Stimulated activated CD8-positive, alpha-beta memory T cell treated with anti-CD3 and anti-CD28 coated beads, Interleukin-7, amount 100 ng/mL, for 1 hour (primary cell): ENCODE results near the gene NGRN.
A peak's percentile ranks its signal among the peaks of the same experiment; 100 is the strongest.

Experiments used
- DNase-seq, 2 donors: peaks; one replicate each; pipeline ENCODE4 v3.0.0-alpha.2; 2020; ENCODE audit warnings: low read depth in 2 of 2

The NGRN gene, protein sequence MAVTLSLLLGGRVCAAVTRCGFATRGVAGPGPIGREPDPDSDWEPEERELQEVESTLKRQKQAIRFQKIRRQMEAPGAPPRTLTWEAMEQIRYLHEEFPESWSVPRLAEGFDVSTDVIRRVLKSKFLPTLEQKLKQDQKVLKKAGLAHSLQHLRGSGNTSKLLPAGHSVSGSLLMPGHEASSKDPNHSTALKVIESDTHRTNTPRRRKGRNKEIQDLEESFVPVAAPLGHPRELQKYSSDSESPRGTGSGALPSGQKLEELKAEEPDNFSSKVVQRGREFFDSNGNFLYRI

DNA sequence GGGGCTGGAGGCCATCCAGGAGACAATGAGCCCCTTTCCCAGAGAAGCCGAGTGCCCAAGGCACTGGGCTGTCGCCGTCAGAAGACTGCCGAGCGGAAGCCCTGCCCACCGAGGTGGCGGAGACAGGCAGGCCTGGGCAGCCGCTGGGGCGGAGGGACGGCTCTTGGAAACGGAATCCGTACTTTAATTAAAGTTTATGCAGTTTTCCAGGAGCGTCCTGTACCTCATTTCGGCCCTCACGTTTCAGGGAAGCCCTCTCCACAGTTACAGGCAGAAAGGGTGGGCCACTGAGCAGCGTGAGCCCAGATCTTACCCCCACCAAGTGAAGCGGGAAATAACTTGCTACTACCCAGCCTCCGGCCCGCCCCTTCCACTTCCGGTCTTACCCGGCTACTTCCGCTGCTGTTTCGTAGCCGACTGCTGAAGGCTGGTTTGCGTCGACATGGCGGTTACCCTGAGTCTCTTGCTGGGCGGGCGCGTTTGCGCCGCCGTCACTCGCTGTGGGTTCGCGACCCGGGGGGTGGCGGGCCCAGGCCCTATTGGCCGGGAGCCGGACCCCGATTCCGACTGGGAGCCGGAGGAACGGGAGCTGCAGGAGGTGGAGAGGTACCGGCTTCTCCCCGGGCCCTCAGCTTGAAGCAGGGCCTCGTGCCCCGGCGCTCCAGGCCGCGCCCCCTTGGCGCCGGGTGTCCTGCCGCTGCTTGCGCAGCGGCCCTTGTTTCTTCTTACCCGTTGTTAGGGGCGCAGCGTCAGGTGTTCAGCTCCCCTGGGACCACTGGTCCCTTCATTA lies at the start of gene NGRN:
NGRN (plus strand) TSS at position 402 of the 790 bp plus-strand sequence; CDS start at position 443, 41 bp downstream.
- DNase-seq: peak; percentile 82 to 83

DNA sequence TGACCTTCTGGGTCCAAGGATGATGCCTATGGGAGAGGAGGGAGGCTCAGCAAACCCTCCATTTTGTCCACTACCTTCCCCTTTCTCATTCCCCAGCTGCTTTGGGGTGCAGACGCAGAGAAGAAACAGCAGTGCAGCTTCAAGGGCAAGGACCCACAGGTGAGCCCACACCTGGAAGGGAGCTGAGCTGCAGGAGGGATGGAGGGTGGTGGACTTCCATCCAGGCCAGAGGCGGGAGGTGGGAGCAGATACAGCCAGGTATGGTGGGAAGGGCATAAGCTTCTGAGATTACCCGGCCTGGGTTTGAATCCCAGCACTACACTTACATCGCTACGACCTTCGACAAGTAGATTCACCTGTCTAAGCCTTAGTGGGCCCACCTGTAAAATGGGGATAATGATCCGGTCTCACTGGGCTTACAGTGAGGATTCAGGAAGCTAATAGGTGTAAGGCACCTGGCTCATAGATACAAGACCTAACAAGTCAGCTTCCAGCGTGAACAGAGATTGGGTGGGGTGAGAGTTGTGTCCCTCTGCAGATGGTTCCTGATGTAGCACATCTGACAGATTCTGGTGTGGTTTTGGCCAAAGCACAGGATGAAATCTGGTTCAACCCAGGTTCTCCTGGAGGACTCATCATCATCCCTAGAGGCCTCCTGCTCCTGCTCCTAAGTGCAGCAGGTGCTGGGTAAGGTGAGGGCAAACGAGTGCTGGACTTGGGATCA lies 47.6 kb upstream of the NGRN start:
- no peak for DNase-seq

GRCh38 chr15:90219421-90220141 lies 45.9 kb upstream of the NGRN start:
- peak in 1 of 2 donors; percentile 28 for DNase-seq

GRCh38 chr15:90221246-90221900 lies 44.1 kb upstream of the NGRN start:
- DNase-seq: no peak

DNA sequence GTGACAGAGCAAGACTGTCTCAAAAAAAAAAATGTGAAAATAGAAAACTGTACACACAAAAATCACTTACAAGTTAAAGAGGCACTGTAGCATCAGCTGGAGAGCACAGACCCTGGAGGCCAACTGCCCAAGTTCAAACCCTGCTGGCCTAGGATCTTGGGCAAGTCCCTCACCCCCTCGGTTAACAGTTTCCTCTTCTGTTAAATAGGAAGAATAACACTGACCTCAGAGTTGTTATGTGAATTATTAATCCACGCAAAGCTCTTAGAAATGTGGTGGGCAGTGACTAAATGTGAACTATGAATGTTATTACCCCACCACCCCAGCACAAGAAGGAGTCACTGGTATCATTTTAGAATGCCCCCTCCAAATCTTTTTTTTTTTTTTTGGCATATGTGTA lies 42.9 kb upstream of the NGRN start:
- DNase-seq: no peak

- DNase-seq: no peak
Observed at GRCh38 chr15:90223441-90224165, 41.9 kb upstream of the NGRN start.

GRCh38 chr15:90225047-90225446 lies 40.4 kb upstream of the NGRN start:
- no peak for DNase-seq

GRCh38 chr15:90225504-90226234 lies 39.8 kb upstream of the NGRN start:
- no peak for DNase-seq

- no peak for DNase-seq
Observed at GRCh38 chr15:90227336-90227735, 38.1 kb upstream of the NGRN start.

DNA sequence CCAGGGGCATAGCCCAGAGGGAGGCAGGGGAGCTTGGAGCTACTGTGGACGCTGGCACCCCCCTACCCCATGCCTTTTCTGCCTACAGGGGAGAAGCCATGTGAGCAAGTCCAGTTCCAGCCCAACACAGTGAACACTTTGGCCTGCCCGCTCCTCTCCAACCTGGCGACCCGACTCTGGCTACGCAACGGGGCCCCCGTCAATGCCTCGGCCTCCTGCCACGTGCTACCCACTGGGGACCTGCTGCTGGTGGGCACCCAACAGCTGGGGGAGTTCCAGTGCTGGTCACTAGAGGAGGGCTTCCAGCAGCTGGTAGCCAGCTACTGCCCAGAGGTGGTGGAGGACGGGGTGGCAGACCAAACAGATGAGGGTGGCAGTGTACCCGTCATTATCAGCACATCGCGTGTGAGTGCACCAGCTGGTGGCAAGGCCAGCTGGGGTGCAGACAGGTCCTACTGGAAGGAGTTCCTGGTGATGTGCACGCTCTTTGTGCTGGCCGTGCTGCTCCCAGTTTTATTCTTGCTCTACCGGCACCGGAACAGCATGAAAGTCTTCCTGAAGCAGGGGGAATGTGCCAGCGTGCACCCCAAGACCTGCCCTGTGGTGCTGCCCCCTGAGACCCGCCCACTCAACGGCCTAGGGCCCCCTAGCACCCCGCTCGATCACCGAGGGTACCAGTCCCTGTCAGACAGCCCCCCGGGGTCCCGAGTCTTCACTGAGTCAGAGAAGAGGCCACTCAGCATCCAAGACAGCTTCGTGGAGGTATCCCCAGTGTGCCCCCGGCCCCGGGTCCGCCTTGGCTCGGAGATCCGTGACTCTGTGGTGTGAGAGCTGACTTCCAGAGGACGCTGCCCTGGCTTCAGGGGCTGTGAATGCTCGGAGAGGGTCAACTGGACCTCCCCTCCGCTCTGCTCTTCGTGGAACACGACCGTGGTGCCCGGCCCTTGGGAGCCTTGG lies 37.4 kb upstream of the NGRN start:
- no peak for DNase-seq

DNA sequence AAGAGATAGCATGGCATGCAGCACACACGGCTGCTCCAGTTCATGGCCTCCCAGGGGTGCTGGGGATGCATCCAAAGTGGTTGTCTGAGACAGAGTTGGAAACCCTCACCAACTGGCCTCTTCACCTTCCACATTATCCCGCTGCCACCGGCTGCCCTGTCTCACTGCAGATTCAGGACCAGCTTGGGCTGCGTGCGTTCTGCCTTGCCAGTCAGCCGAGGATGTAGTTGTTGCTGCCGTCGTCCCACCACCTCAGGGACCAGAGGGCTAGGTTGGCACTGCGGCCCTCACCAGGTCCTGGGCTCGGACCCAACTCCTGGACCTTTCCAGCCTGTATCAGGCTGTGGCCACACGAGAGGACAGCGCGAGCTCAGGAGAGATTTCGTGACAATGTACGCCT lies 36.5 kb upstream of the NGRN start:
- DNase-seq: no peak

- no peak for DNase-seq
Observed at GRCh38 chr15:90230071-90230494, 35.4 kb upstream of the NGRN start.

GRCh38 chr15:90230610-90231009 lies 34.9 kb upstream of the NGRN start:
- DNase-seq: no peak

DNA sequence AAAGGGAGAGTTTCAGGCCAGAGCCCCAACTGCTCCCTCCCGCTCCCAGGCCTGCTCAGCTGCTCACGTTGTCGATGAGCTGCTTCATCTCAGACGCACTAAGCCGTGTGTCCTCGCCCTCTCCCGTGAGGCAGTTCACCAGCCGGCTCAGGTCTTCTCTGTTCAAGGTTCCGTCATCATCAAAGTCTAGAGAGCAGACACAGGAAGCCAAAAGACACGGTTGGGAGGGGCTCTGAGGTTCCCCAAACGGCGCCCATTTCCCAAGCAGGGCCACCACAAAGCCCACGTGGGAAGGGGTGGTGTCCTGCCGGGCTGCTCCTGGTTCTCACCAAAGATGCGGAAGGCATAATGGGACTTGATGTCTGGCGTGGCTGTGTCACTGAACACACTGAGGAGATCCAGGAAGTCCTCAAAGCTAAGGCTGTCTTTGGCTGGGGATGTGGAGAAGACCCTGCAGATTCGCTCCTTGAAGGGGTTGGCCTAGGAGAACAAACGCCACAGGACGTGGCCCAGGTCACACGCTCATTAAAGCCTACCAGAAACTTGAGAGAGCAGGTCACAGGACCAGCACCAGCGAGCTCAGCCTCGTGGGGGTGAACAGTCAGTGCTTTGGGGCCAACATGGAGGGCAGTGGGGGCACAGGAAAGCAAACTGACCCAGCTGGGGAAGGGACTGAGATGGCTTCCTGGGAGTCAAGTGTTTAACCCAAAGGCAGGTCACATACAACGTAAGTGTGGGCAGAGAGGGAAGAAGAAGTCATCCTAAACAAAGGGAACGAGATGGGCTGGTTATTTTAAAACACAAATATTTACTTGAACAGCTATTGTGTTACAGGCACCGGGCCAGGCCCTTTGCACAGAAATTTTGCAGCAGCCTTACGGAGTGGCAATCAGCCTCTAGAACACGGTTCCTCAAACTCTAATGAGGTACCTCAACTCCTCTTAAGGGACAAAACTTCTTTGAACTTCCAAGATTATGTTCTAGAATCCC lies 34.1 kb upstream of the NGRN start:
- peak; percentile 53 to 58 for DNase-seq

DNA sequence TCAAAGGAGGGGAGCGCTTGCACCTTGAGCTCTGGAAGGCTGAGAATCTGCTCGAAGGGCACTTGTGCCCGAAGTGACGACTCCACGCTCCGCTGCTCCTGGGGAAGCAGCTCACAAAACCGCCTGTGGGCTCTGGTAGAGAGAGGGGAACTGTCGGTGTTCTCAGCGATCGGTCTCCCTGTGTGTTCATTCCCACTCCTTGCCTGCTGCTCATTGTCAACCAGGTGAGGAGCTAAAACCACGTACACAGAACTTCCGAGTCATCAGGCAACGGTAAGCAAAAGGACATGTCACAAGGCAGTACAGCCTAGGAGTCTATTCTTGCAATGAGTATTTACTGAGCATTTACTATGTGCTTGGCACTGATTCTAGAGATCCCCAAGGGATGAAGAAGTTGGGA lies 33.3 kb upstream of the NGRN start:
- DNase-seq: no peak

DNA sequence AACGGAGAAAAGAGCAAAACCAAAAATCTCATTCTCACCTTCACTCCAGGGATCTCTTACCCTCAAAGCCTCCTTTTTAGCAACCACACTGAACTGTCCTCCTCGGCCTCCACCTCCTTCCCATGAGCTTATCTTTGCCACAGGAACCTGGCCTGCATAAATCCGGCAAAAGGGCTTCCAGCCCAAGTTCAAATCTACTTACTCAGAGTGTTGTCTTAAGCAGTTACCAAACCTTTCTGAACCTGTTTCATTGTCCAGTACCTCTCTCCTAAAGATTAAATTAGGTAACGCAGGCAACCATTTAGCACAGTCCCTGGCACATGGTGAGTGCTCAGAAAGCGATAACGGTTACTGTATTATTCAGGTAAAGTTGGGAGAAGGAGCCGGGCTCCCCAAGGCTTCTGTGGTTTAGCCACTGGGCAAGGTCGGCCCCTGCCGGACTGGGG lies 32.5 kb upstream of the NGRN start:
- no peak for DNase-seq

DNA sequence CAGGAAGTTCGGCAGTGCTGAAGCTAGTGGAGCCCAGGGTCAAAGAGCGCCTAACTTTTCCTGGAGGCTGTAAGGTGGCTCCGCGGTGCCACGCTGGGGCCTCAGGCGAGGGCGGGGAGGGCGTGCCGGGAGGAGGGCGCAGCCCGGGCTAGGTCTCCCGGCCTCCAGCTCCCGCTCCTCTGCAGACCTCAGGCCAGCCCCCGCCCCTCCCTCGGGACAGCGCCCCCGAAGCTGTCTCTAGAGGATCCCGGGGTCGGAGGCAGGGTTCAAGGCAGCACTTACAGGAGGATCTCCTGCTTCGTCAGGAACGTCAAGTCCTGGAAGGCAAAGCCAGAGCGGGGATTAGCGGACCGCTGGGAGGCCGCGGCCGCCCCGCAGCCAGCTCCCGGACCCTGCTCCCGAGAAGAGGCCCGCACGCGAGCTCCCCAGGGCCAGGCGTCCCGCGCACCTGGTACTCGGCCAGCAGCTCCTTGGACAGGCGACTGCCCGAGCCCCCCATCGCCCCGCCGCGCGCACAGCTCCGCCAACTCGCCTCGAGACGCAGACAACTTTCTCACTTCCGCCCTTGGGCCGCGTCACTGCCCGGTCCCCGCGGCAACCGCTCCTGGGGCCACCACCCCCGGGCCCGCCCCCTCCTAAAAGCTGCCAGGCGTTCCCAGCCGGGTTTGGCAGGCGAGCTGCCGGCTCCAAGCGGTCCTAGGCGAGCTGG lies 31.9 kb upstream of the NGRN start, which contains the start of gene CIB1:
CIB1 (minus strand) TSS at position 555 of the 709 bp plus-strand sequence; CDS start at position 499, 56 bp downstream.
- DNase-seq: peak; percentile 17 to 19
